ENCODE measurements around the gene LDAH. TPM values are rescaled to one million over a fixed set of nuclear protein-coding genes. Genes with fewer than 3 reads are reported as not detected.
"Not testable (repeated sequence)": the region's sequence is repeated elsewhere in the genome, so short reads cannot be mapped to it uniquely, and the experiment has no call there.

The LDAH gene
- total RNA-seq, 1 donor from 2014 or later, result 12.6 TPM

DNA sequence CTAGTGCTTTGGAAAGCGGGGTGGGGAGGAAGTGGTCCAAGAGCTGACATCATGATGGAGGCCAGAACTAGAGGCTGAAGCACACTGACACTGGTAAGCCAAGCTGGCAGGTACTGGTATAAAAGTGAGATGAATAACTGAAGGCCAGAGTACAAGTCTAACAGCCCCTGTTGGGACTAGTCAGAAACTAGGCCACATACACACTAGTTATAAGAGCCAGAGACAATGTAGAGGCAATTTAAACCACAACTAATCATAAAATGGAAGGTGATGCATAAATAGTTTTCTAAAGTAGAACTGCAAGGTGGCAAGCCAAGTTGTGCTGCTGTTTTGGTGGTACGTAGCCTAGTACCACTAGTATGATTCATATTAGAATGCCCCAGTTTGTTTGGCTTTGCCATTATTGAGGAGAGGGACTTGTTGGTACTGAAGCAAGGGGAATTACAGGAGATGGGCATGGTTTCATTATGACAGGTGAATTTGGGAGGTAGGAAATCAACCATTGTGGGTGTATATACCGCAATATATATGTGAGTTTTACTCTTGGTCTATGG lies 98.3 kb downstream of the LDAH start:
- DNase-seq (ENCODE audit: low spot score), result no peak
- ATAC-seq, result no peak

DNA sequence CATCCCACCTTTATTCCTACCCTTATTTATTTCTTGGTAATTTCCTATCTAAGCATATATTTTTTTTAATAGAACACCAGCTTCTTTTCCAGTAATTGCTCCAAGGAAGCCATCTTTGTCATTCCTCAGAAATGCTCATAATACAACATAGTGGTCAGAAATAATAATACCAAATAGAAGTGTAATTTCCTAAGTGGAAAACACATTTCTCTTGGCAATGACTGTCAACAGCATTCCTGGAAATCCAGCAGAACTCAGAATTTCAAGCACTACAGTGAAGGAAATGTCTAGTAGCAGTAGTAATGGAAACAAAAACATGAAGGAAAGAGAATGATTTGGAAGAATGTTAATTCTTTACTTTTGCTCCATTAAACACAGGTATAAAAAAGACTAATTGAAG lies 99.4 kb downstream of the LDAH start:
- DNase-seq (ENCODE audit: low spot score), result no peak
- ATAC-seq, result no peak

DNA sequence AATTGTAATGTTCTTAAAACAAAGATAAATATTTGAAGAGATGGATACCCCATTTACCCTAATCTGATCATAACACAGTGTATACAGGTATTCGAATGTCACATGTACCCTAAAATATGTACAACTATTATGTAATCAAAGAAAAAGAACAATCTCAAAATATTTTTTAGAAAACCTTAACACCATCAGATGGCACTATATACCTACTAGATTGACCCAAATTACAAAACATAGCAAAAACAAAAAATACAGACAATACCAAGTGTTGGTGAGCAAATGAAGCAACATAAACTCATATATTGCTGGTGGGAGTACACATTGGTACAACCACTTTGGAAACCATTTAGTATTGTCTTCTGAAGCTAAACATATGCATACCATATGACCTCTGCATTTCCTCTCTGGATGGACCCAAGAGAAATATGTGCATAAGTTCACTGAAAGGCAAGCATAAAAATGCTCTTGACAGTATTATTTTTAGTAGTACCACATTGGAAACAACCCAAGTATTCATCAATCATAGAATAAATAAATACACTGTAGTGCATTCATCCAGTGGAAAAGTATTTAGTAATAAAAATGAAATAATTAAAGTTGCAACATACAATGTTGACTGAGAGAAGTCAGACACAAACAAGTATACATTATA lies 100.2 kb downstream of the LDAH start:
- no peak for DNase-seq (ENCODE audit: low spot score)
- peak; percentile 69 for ATAC-seq

DNA sequence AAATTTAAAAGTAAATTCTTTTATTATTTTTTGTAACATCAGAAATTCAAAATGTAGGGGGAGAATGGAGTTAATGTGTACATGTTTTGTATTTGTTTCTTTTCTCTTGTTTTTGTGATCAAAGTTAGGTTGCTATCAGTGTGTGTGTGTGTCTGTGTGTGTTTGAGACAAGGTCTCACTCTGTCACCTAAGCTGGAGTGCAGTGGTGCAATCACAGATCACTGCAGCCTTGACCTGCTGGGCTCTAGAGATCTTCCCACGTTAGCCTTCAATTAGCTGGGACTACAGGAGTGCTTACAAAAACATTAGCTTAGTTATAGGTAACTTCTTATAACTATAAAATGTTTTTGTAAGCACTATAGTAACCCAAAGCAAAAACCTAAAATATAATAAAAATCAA lies 105.3 kb downstream of the LDAH start:
- DNase-seq (ENCODE audit: low spot score) (no peak), ATAC-seq (peak; percentile 81)

DNA sequence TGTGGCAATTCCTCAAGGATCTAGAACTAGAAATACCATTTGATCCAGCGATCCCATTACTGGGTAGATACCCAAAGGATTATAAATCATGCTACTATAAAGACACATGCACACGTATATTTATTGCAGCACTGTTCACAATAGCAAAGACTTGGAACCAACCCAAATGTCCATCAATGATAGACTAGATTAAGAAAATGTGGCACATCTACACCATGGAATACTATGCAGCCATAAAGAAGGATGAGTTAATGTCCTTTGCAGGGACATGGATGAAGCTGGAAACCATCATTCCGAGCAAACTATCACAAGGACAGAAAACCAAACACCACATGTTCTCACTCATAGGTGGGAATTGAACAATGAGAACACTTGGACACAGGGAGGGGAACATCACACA lies 106.7 kb downstream of the LDAH start:
- DNase-seq (ENCODE audit: low spot score); ATAC-seq: not testable (repeated sequence)

DNA sequence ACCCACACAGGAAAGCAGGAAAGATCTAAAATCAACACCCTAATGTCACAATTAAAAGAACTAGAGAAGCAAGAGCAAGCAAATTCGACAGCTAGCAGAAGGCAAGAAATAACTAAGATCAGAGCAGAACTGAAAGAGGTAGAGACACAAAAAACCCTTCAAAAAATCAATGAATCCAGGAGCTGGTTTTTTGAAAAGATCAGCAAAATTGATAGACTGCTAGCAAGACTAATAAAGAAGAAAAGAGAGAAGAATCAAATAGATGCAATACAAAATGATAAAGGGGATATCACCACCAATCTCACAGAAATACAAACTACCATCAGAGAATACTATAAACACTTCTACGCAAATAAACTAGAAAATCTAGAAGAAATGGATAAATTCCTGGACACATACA lies 108.5 kb downstream of the LDAH start:
- not testable (repeated sequence) for DNase-seq (ENCODE audit: low spot score); ATAC-seq

DNA sequence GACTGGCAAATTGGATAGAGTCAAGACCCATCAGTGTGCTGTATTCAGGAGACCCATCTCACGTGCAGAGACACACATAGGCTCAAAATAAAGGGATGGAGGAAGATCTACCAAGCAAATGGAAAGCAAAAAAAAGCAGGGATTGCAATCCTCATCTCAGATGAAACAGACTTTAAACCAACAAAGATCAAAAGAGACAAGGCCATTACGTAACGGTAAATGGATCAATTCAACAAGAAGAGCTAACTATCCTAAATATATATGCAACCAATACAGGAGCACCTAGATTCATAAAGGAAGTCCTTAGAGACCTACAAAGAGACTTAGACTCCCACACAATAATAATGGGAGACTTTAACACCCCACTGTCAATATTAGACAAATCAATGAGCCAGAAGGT lies 109.3 kb downstream of the LDAH start:
- ATAC-seq; DNase-seq (ENCODE audit: low spot score): not testable (repeated sequence)

DNA sequence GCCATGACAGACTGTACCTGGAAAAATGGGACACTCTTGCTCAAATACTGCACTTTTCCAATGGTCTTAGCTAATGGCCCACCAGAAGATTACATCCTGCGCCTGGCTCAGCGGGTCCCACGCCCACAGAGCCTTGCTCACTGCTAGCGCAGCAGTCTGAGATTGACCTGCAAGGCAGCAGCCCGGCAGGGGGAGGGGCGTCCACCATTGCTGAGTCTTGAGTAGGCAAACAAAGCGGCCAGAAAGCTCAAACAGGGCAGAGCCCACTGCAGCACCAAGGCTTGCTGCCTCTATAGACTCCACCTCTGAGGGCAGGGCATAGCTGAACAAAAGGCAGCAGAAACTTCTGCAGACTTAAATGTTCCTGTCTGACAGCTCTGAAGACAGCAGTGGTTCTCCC lies 111.3 kb downstream of the LDAH start:
- not testable (repeated sequence) for DNase-seq (ENCODE audit: low spot score); ATAC-seq

DNA sequence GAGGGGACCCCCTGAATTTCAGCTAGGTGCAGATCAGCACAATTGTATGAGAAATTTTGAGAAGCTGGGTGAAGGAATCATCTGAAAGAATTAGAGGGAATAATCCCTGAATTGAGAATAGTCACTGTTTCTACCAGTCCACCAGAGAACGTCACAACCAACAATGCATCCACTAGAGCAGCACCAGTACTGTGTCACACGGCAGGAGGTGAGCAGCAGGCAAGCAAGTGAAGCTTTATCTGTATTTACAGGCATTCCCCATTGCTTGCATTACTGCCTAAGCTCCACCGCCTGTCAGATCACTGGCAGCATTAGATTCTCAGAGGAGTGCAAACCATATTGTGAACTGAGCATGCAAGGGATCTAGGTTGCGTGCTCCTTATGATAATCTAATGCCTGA lies 115.3 kb downstream of the LDAH start:
- DNase-seq (ENCODE audit: low spot score) (no peak), ATAC-seq (no peak)

DNA sequence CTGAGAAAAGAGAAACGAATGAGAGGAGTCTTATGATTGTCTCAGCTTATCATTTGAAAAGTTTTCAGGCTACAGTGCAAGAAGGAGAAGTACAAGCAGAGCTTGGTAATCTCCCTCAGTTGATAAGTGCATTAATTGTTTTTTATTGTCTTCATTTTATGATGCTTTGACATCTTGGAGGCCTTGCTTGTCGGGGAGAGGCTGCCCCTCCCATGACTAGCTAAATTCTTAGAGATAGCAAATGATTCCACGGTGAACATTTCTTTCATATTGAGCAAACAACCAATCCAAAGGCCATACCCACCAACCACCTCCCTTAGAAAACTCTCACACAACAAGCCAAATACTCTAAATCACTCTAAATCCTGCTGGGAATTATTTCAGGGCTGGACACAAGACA lies 116.1 kb downstream of the LDAH start:
- no peak for DNase-seq (ENCODE audit: low spot score)
- ATAC-seq, result no peak

DNA sequence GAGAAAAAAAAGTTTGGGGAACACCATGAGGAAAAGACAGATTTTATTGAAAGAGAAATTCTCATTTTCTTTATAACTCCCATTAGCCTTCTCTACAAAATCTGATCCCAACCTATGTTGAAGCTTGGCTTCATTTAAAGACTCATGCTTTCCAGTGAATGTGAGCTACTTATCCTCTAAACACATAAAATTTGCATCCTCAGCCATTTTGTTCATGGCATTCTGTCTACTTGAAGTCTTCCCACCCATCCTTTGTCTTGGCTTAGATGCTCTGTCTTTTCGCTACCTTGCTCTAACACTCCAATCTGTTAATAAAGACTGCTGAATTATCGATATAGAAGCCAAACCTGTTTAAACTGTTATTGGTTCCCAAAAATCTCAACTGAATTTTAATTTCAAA lies 116.7 kb downstream of the LDAH start:
- DNase-seq (ENCODE audit: low spot score) (no peak), ATAC-seq (no peak)

DNA sequence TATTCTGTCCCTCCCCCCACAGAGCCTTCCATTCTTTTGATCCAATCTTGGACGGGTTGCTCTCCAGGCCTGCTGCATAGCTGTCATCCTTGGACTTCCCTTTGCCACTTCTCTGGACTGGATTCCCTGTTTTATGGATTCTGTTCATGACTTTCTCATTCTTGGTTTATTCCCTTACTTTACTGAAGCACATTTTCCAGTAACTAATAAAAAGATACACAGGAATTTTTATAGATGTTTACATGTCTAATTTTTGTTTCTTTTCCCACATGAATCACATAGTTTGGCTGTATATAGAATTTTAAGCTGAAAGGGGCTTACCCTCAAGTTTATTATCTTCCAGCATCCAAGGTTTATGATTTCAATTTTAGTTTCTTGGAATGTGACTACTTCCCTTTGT lies 118.0 kb downstream of the LDAH start:
- ATAC-seq (no peak), DNase-seq (ENCODE audit: low spot score) (no peak)

DNA sequence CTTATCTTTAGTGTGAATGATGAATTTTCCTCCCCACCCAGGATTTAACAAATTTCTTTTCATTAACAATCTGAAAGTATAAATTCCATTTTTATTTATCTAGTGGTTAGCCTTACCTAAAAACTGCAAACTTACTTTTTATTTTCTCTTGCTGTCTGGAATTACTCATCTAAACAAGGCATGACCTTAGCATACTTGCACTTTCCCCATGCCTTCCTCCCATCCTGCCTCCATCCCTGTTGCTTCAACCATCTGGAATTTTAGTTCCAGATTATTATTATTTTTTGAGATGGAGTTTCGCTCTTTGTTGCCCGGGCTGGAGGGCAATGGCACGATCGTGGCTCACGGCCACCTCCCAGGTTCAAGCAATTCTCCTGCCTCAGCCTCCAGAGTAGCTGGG lies 120.3 kb downstream of the LDAH start:
- no peak for ATAC-seq
- DNase-seq (ENCODE audit: low spot score), result no peak

DNA sequence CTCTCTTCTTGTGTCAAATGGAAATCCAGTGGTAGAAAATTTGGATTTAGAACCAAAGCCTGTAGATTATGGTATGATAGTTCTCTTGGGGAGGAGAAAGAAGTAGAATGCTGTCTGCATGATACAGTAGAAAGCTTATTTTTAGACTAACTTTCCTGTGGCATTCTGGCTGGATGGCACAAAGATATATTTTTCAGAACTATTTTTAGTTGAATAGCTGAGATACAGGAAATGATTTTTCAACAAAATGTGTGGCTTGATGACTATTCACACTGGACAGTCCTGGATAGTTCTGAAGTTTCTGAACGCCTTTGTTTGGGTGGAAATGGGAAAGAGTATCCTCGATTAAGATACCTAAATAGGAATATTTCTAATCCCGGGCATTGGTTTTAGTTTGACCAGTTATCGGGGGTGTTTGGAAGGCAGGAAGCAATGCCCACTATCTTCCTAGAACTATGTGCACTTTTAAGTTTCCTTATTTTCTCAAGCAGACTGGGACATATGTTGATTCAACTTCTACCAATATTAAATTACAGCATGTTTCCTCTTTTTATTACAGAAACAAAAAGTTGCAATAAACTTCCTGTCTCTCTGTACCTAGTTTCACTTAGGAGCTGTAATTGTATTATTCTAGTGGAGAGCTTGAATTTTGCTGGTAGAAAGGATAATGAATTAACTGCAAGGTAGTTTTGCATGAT lies 123.8 kb downstream of the LDAH start:
- ATAC-seq (no peak), DNase-seq (ENCODE audit: low spot score) (no peak)

DNA sequence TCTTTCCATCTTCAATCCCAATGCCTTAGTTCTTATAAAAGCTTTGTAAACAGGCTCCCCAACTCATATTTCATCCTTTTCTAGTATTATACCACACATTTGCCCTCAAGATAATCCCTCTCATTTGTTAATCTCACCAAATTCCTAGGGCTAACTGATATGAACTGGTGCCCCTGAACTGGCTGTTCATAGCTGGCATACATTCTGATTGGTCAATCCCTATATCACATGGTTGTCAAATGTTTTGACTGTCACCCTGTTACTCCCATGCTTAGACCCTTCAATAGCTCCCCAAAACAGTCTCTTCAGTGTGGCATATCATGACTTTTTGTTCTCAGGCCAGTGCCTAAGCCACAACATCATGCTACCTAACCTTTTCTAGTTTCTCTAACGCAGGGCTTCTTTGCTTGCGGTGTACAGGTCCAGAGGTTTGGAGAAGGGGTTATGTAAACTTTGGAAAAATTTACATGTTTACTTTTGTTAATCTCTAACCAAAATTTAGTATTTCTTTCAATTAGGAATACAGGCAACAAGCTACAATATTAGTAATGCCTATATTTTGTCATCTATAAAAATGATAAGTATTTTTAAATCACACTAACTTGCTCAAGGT lies 125.5 kb downstream of the LDAH start:
- DNase-seq (ENCODE audit: low spot score) (no peak), ATAC-seq (peak; percentile 90)

DNA sequence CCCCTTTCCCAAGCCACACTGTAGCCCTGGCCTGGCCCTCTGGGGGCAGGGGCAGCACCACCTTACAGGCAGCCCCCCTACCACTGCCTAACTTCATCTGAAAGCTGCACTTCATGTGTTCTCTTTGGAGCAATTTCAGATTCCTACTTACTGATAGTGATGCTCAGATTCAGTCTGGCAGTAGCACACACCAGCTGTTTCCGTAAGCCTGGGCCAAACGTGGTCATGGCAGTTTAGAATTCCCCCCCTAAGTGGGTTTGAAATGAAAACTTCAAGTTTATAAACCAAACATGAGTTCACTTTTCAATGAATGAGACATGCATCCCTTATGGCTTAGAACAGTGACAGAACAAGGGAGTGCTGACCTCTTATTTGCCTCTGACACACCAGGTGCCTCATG lies 126.5 kb downstream of the LDAH start:
- DNase-seq (ENCODE audit: low spot score), result no peak
- ATAC-seq, result no peak

DNA sequence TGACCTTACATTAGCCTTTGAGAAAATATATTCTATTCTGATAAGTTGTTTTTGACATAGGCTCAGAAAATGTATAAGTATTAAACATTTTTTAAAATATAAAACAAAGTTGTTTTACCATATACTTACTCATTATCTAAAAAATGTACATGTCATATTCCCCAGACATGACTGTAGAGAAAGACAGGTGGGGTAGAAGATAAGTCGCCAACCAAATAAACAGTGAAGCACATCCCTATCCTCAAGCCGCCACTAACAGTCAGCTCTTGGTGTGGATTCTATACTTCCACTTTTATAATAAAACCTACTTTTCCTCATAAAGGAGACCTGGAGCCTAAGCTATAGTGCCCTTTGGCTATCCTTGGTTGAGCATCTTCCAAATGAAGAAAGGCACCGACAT lies 129.6 kb downstream of the LDAH start:
- ATAC-seq, result no peak
- DNase-seq (ENCODE audit: low spot score), result no peak

DNA sequence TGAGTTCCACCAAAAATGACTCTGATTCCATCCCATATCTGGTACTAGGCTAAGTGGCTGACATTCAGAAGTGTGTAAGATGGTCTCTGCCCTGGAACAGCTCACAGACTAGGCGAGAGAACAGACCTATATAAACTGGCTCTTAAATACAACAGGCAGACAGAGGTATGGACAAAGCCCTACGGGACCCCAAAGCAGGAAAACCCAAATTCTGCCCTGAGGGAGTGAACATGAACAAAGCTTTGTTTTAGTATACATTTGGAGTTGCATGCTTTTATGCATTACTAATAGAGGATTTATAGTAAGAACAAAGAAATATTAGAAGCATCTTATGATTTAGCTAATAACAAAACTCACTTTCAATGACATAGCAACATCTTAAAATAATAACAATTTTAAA lies 130.8 kb downstream of the LDAH start:
- DNase-seq (ENCODE audit: low spot score) (no peak), ATAC-seq (no peak)

DNA sequence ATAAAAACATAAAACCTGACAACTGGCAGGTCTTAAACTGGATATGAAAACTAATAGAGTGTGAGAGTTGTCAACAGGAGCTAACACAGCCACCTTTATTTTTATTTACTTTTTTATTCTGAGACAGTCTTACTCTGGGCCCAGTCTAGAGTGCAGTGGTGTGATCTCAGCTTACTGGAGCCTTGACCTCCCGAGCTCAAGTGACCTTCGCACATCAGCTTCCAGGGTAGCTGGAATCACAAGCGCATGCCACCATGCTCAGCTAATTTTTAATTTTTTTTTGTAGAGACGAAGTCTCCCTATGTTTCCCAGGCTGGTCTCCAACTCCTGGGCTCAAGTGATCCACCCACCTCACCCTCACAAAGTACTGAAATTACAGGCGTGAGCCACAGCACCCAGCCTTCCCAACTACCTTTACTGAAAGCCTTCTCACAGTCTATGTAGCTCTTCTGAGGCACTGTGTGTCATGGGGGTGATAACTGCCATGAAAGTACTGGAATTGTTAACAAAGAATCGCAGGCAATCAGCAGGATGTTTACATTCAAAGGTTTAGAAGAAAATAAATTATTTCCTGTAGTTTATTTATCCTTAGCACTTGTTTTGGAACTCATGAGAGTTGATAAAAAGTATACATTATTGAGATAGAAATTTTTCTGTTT lies 131.7 kb downstream of the LDAH start:
- DNase-seq (ENCODE audit: low spot score) (no peak), ATAC-seq (peak; percentile 41)

DNA sequence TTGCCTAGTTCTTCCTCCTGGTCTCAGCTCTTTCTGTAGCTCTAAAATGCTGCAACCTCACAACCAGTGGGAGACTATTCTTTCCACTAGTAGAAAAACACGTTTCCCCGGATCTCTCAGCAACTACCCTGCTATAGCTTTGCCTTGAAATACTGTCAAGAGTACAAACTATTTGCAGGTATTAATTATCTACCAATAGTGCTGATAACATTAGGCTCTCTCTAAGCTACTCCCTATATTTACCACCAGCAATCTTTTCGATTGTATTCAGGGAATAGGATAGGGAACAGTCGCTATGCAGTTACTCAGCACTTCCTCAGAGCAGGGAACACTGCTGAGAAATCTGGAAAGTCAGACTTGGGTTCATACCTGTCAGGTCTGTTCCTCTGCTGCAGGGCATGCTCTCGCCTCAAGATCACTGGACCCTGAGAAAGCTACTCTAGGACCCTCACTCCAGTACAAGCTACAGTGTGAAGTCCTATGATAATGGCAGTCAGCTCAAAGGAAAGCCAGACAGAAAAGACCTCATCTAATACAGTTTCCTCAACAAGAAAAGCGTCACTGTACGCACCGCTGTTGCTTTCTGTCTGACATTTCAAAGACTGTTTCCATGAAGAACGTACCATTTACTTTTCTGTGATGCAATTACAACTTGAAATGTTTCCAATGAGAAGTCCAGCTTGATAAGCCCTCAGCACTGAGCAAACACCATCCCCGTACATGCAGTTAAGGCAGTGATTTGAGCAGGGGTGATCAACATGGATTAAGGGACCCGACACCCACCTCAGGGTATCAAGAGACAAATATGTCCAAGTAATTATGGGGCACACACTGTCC lies 133.3 kb downstream of the LDAH start:
- peak; percentile 83 for ATAC-seq

More for the DNA sequence above, 133.3 kb downstream of the LDAH start:
- DNase-seq (ENCODE audit: low spot score), result no peak
